IMR-90 (cell line): ENCODE data around the gene CLHC1. TPM values are rescaled to one million over a fixed set of nuclear protein-coding genes. Genes with fewer than 3 reads are reported as not detected.

Experiments
- ATAC-seq: fragments of 200-7000 bp; cut with Tn5 transposase; 2 replicates; pipeline ENCODE4 v1.9.1; 2020; ENCODE audit warnings: low read depth, mild to moderate bottlenecking, moderate library complexity
- BruUV-seq: library from RNA; stranded (reverse); fragments of 400-500 nt; replicated peaks from 2 replicates; lab custom pipeline; 2021; lab: Mats Ljungman, UMichigan
- CTCF ChIA-PET: fragments of 300-600 bp; formaldehyde crosslinking; extraction: SDS; loops from one replicate; lab custom pipeline; 2021; ENCODE audit warnings: antibody characterized with exemption; lab: Yijun Ruan, JAX
- POLR2A ChIA-PET: fragments of 300-600 bp; sonication (Branson Sonifier 250); formaldehyde crosslinking; loops from one replicate; lab custom pipeline; 2022; ENCODE audit warnings: antibody characterized with exemption; ENCODE audit not compliant: unreplicated experiment; lab: Charles Lee
- DNase-seq: peaks from one replicate; pipeline ENCODE4 v3.0.0; 2013
- H2AFZ ChIP-seq: replicated peaks from 2 replicates; pipeline ENCODE3; 2013; ENCODE audit warnings: low read length, mild to moderate bottlenecking; ENCODE audit not compliant: poor library complexity
- H2AK5ac ChIP-seq: 2 replicates; pipeline ENCODE4 v1.6.1; 2013; ENCODE audit warnings: low read depth, low read length, inconsistent platforms
- H2AK9ac ChIP-seq: replicated peaks from 2 replicates; pipeline ENCODE3; 2013; ENCODE audit warnings: mild to moderate bottlenecking, low read depth, low read length, moderate library complexity; ENCODE audit not compliant: poor library complexity
- H2BK120ac ChIP-seq: 2 replicates; pipeline ENCODE4 v1.6.1; 2013; ENCODE audit warnings: low read depth, low read length, inconsistent platforms
- H2BK15ac ChIP-seq: 3 replicates; pipeline ENCODE4 v1.6.1; 2013; ENCODE audit warnings: low read depth, low read length, inconsistent platforms
- H2BK20ac ChIP-seq: 2 replicates; pipeline ENCODE4 v1.6.1; 2013; ENCODE audit warnings: low read depth, mild to moderate bottlenecking, inconsistent platforms, low read length, moderate library complexity
- H2BK5ac ChIP-seq: 2 replicates; pipeline ENCODE4 v1.6.1; 2013; ENCODE audit warnings: mild to moderate bottlenecking, low read depth, low read length, inconsistent platforms; ENCODE audit not compliant: poor library complexity, severe bottlenecking
- H3K14ac ChIP-seq: replicated peaks from 2 replicates; pipeline ENCODE4 v1.6.1; 2013; ENCODE audit warnings: low read depth, low read length, inconsistent platforms
- H3K18ac ChIP-seq: 2 replicates; pipeline ENCODE4 v1.6.1; 2013; ENCODE audit warnings: low read depth, low read length, control low read depth
- H3K23ac ChIP-seq: 2 replicates; pipeline ENCODE4 v1.6.1; 2013; ENCODE audit warnings: low read depth, low read length, inconsistent platforms
- H3K27ac ChIP-seq: 2 replicates; pipeline ENCODE4 v1.5.1; 2013; ENCODE audit warnings: mild to moderate bottlenecking, control low read depth, low read length; ENCODE audit not compliant: insufficient read depth
- H3K27me3 ChIP-seq: 2 replicates; pipeline ENCODE4 v1.6.1; 2013; ENCODE audit warnings: low read length; ENCODE audit not compliant: control insufficient read depth, insufficient read depth
- H3K36me3 ChIP-seq: 2 replicates; pipeline ENCODE4 v1.6.1; 2013; ENCODE audit warnings: low read length, mixed read lengths; ENCODE audit not compliant: control insufficient read depth, insufficient read depth
- H3K4ac ChIP-seq: 2 replicates; pipeline ENCODE4 v1.6.1; 2013; ENCODE audit warnings: low read depth, low read length, inconsistent platforms
- H3K4me1 ChIP-seq: 2 replicates; pipeline ENCODE4 v1.6.1; 2013; ENCODE audit warnings: low read length, mixed read lengths; ENCODE audit not compliant: control insufficient read depth, insufficient read depth
- H3K4me2 ChIP-seq: 2 replicates; pipeline ENCODE4 v1.6.1; 2013; ENCODE audit warnings: low read depth, mild to moderate bottlenecking, control low read depth, low read length, moderate library complexity
- H3K4me3 ChIP-seq: 2 replicates; pipeline ENCODE4 v1.5.1; 2013; ENCODE audit warnings: low read depth, mild to moderate bottlenecking, control low read depth, low read length, moderate library complexity; ENCODE audit not compliant: insufficient read depth
- H3K56ac ChIP-seq: 2 replicates; pipeline ENCODE4 v1.6.1; 2013; ENCODE audit warnings: low read length, inconsistent platforms; ENCODE audit not compliant: insufficient read depth; ENCODE audit errors: extremely low read depth
- H3K79me1 ChIP-seq, 2 experiments: 2 replicates each; pipeline ENCODE4 v1.6.1; 2013; ENCODE audit warnings: low read length in 2 of 2, inconsistent platforms in 1 of 2, low read depth in 1 of 2
- H3K9ac ChIP-seq: 2 replicates; pipeline ENCODE4 v1.6.1; 2013; ENCODE audit warnings: low read depth, low read length, control low read depth
- H3K9me1 ChIP-seq: 2 replicates; pipeline ENCODE4 v1.6.1; 2013; ENCODE audit warnings: low read length, inconsistent platforms; ENCODE audit not compliant: insufficient read depth
- H3K9me3 ChIP-seq: 2 replicates; pipeline ENCODE4 v1.6.1; 2013; ENCODE audit warnings: low read length; ENCODE audit not compliant: control insufficient read depth, insufficient read depth
- H4K20me1 ChIP-seq: 2 replicates; pipeline ENCODE4 v1.6.1; 2013; ENCODE audit warnings: low read length, inconsistent platforms; ENCODE audit not compliant: insufficient read depth
- H4K5ac ChIP-seq: 2 replicates; pipeline ENCODE4 v1.6.1; 2013; ENCODE audit warnings: mild to moderate bottlenecking, low read depth, low read length, control low read depth
- H4K8ac ChIP-seq, 2 experiments: 2 replicates each; pipeline ENCODE4 v1.6.1; 2013; ENCODE audit warnings: low read depth in 2 of 2, low read length in 2 of 2, control low read depth in 1 of 2, inconsistent platforms in 1 of 2
- H4K91ac ChIP-seq: 2 replicates; pipeline ENCODE4 v1.6.1; 2013; ENCODE audit warnings: low read depth, low read length, inconsistent platforms; ENCODE audit not compliant: insufficient read depth
- BHLHE40 ChIP-seq: fragments of 150-350 bp; IDR thresholded peaks from 2 replicates; pipeline ENCODE4 v1.6.1; 2016; ENCODE audit warnings: mild to moderate bottlenecking, low read depth, low read length
- CEBPB ChIP-seq: IDR thresholded peaks from 2 replicates; pipeline ENCODE4 v1.6.1; 2012; ENCODE audit warnings: low read depth, low read length, improper control_type of control experiment
- CHD1 ChIP-seq: IDR thresholded peaks from 2 replicates; pipeline ENCODE4 v1.6.1; 2012; ENCODE audit warnings: low read depth, low read length, improper control_type of control experiment
- CTCF ChIP-seq: conservative IDR thresholded peaks from 2 replicates; pipeline ENCODE4 v1.5.1; 2012; ENCODE audit warnings: mild to moderate bottlenecking, low read depth, low read length, improper control_type of control experiment
- ELK1 ChIP-seq: fragments of 150-350 bp; IDR thresholded peaks from 2 replicates; pipeline ENCODE4 v1.6.1; 2016; ENCODE audit warnings: low read depth, mild to moderate bottlenecking, low read length, moderate library complexity, borderline replicate concordance
- FOS ChIP-seq: fragments of 150-350 bp; IDR thresholded peaks from 2 replicates; pipeline ENCODE4 v1.6.1; 2016; ENCODE audit warnings: low read depth, low read length
- MAFK ChIP-seq: IDR thresholded peaks from 2 replicates; pipeline ENCODE4 v1.6.1; 2012; ENCODE audit warnings: low read depth, low read length, improper control_type of control experiment
- MAZ ChIP-seq: IDR thresholded peaks from 2 replicates; pipeline ENCODE4 v1.6.1; 2012; ENCODE audit warnings: low read depth, mild to moderate bottlenecking, low read length, improper control_type of control experiment, moderate library complexity, borderline replicate concordance
- POLR2A ChIP-seq: IDR thresholded peaks from 2 replicates; pipeline ENCODE4 v1.6.1; 2012; ENCODE audit warnings: mild to moderate bottlenecking, low read depth, low read length
- RAD21 ChIP-seq: IDR thresholded peaks from 2 replicates; pipeline ENCODE4 v1.6.1; 2012; ENCODE audit warnings: low read length, improper control_type of control experiment
- RCOR1 ChIP-seq: IDR thresholded peaks from 2 replicates; pipeline ENCODE4 v1.6.1; 2012; ENCODE audit warnings: mild to moderate bottlenecking, low read length, improper control_type of control experiment; ENCODE audit not compliant: insufficient replicate concordance
- RFX5 ChIP-seq: IDR thresholded peaks from 2 replicates; pipeline ENCODE4 v1.8.0; 2012; ENCODE audit warnings: low read depth, mild to moderate bottlenecking, low read length, moderate library complexity
- SMC3 ChIP-seq: fragments of 150-350 bp; IDR thresholded peaks from 2 replicates; pipeline ENCODE4 v1.6.1; 2016; ENCODE audit warnings: low read depth, mild to moderate bottlenecking, antibody characterized with exemption, low read length, moderate library complexity
- USF2 ChIP-seq: fragments of 150-350 bp; IDR thresholded peaks from 2 replicates; pipeline ENCODE4 v1.6.1; 2017; ENCODE audit warnings: mild to moderate bottlenecking, antibody characterized with exemption, low read length, low read depth
- dilution Hi-C: fragments of 300-500 bp; cut with HindIII; formaldehyde crosslinking; loops from one replicate; pipeline ENCODE4 v1.14.3; 2018; ENCODE audit warnings: low sequenced_read_pairs; ENCODE audit not compliant: unreplicated experiment
- in situ Hi-C: fragments of 300-500 bp; cut with MboI; formaldehyde crosslinking; loops from 3 replicates; pipeline ENCODE4 v1.14.3; 2019; ENCODE audit warnings: low sequenced_read_pairs, inconsistent platforms, mixed read lengths
- intact Hi-C: fragments of 100-400 bp; cut with micrococcal nuclease; formaldehyde crosslinking; loops from 2 replicates; pipeline ENCODE4 v1.10.0; 2022
- polyA plus RNA-seq, 3 experiments: library from polyadenylated mRNA; depleted of rRNA; stranded (reverse); fragments of >200 nt; gene quantifications; 2 replicates each; pipeline ENCODE4 v1.2.3, GENCODE V29; 2012; ENCODE audit warnings: low replicate concordance in 1 of 3
- total RNA-seq: library from RNA; depleted of rRNA; stranded (reverse); fragments of >200 nt; gene quantifications from 2 replicates; pipeline ENCODE4 v1.2.3, GENCODE V29; 2012

CLHC1 gene
- total and polyA plus RNA-seq, 2 of the 4 experiments (the other 2 are of a cell fraction), result 2.3 to 5.3 TPM

GRCh38 chr2:55228226-55228563 is 3.9 kb downstream of the CLHC1 start:
- no TSS peak for BruUV-seq
- TF ChIP-seq POLR2A (no peak), BHLHE40 (no peak), RAD21 (no peak), ELK1 (no peak), CTCF (no peak), RCOR1 (no peak), MAFK (no peak), FOS (no peak), USF2 (no peak), RFX5 (no peak), MAZ (no peak), SMC3 (no peak), CEBPB (no peak), CHD1 (no peak)
- dilution Hi-C loops, result no loop called here

More at GRCh38 chr2:55228226-55228563, 3.9 kb downstream of the CLHC1 start:
- Histone ChIP-seq H3K4me3 (no peak overlapping the region), H4K8ac (0 out of 4 replicates have a peak overlapping the region, but pooled peaks of 1 of the 2 experiments have one; percentile 65), H3K4me1 (peaks cover 6% of the 10 kb centered on the region), H3K9ac (no peak overlapping the region), H2BK5ac (peak overlapping the region; percentile 44), H3K23ac (peak overlapping the region; percentile 15; the same call in 1 of the 2 replicates), H3K27me3 (no peaks in the 10 kb centered on the region), H3K79me1 (peaks cover 14 to 71% of the 10 kb centered on the region in 2 experiments), H2AK9ac (no peak overlapping the region), H3K56ac (no peak overlapping the region), H3K18ac (no peak overlapping the region), H3K4me2 (peak overlapping the region; percentile 39; the same call in 1 of the 2 replicates), H3K9me3 (no peaks in the 10 kb centered on the region), H3K36me3 (peaks cover 4% of the 10 kb centered on the region; the same call in 1 of the 2 replicates), H3K4ac (no peak overlapping the region), H3K9me1 (peaks cover 5% of the 10 kb centered on the region; the same call in 1 of the 2 replicates), H2AK5ac (no peak overlapping the region; the same call in 1 of the 2 replicates), H2BK15ac (peak overlapping the region; percentile 20; the same call in 1 of the 3 replicates), H4K20me1 (peaks cover 7% of the 10 kb centered on the region; the same call in 1 of the 2 replicates), H3K27ac (no peak overlapping the region), H2AFZ (no peak overlapping the region), H4K5ac (no peak overlapping the region; the same call in 1 of the 2 replicates), H2BK20ac (no peak overlapping the region), H2BK120ac (no peak overlapping the region), H4K91ac (no peak overlapping the region), H3K14ac (0 out of 2 replicates have a peak overlapping the region, but pooled peaks have one; percentile 30)
- CTCF ChIA-PET, result no interaction called here
- DNase-seq (no peak), ATAC-seq (no peak)
- POLR2A ChIA-PET, result interaction anchor here (0.7 kb wide), 1 partner anchor 38 kb away, joined by 6 read pairs; no protein-coding TSS in a partner anchor
- intact Hi-C loops (no loop called here), in situ Hi-C loops (no loop called here)
